PFSK-1 (cell line): ENCODE data around the gene FKBP4.

Experiments used
- POLR2AphosphoS5 ChIP-seq: IDR thresholded peaks from 2 replicates; pipeline ENCODE4 v1.6.1; 2012; ENCODE audit warnings: low read depth, mild to moderate bottlenecking, control low read depth, low read length, moderate library complexity
- SIN3A ChIP-seq: IDR thresholded peaks from 2 replicates; pipeline ENCODE4 v1.6.1; 2012; ENCODE audit warnings: mild to moderate bottlenecking, low read length, moderate library complexity, borderline replicate concordance; ENCODE audit not compliant: insufficient read depth

- TF ChIP-seq POLR2AphosphoS5 (no peak), SIN3A (no peak)
These were observed 3.1 kb downstream of the FKBP4 start for GRCh38 chr12:2797721-2798418.
